Endometrium (tissue), 2 donors: Measurements from ENCODE around the gene MRPS22.
A peak's percentile ranks its signal among the peaks of the same experiment; 100 is the strongest.
"Not testable (repeated sequence)": the region's sequence is repeated elsewhere in the genome, so short reads cannot be mapped to it uniquely, and the experiment has no call there.

ENCODE experiments used
- FAIRE-seq: peaks from 2 replicates; lab custom pipeline; 2012; peaks lifted over from hg19 to GRCh38; lab: Jason Lieb, UNC
- donor health status: control.
- donor health status: control.

The MRPS22 gene

DNA sequence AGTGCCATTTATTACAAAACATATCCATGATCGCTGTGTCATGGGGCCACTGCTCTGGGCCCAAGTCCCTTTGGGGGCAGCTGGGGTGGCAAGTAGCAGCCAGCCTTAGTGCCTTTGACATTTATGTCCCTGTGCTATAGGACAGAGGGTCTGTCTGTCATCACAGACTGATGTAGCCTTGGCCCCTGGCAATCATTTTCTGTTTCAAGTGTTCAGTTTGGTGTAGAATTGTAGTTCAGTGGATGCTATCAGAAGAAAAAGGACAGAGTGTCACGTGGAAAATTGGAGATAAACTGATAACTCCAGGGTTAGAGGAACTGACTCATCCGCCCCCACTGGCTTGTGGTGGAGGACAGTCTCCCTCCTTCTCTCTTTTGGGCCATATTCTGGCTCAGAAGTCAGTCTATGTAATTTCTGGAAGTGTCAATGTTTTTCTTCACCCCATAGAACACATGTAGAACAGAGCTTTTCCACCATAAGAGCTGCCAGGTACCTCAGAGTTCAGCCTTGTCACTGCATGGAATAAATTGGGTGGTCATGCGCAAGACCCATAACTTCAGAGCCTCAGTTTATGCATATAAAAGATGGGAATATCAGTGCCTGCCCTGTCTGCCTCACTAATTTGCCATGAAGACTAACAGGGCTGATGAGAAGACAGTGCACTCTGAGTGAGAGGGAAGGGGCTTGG lies 4.5 kb upstream of the MRPS22 start:
- FAIRE-seq: no peak

DNA sequence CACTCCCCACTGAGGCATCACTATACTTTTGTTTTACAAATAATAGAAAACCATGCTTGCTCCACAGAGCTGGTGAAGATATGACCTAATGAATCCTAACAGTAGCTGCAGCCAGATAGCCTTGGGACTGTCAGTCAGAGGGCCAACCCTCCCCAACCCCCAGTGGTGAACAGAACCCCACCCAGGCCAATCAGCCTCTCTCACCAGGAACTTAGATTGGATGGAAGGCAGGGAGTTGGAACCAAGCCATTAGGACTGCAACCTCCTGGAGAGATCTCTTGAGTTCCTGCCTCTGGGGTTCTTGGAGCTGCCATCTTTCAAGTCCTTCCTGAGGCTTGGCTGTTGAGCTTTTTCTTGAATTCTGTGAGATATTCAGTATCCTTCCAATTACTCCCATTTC lies 3.0 kb upstream of the MRPS22 start:
- no peak for FAIRE-seq

DNA sequence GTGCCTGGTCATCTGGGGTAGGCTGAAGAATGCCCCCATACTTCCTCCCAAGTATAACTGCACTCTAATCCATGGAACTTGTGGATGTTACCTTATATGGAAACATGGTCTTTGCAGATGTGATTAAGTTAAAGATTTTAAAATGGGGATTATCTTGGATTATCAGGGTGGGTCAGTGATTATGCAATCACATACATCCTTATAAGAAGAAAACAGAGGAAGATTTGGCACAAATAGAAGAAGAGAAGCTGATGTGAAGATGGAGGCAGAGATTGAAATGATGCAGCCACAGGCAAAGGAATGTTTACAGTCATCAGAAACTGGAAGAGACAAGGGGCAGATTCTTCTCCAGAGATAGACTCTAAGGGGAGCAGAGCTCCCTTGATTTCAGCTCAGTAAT lies 1.8 kb upstream of the MRPS22 start:
- no peak for FAIRE-seq

DNA sequence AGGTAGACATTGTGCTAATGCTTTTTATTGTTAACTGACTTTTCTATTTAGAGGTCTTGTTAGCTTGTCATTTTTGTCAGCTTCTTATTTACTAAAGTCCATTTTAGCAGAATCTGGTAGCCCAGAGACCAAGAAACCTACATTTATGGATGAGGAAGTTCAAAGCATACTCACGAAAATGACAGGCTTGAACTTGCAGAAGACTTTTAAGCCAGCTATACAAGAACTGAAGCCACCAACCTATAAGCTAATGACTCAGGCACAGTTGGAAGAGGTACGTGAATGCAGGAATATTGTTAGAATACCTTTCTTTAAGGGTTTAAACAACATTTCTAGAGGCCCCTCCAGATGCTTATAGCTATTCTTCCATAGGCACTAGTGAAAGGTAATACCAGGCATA lies 3.0 kb downstream of the MRPS22 start:
- no peak for FAIRE-seq

DNA sequence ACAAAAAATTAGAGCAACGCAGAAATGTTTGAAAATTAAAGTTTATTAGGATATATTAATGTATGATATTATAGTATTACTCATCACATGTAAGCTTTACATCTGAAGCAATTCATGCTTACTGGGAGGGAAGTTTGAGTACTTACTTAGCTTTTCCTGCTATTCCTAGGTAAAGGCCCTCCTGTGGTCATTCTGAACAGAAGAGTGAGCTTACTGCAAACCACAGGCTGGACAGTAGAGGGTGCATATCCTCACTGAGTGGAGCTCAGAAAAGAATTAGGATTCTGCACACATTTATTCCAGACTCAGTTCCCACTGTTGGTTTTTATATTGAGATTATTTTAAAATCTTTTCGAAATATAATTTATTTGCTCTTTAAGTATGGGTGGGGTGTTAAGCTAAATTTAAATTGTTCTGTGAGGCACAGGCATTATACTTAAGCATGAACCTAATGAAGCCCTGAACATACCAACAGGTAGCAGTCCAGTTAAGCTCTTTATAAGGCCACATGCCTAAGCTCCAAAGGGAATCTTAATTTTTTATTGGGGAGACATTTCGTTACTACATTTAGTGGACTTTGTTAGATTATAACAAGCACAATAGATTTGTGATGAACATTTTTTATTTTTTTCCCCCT lies 10.2 kb downstream of the MRPS22 start:
- peak; percentile 70 for FAIRE-seq

DNA sequence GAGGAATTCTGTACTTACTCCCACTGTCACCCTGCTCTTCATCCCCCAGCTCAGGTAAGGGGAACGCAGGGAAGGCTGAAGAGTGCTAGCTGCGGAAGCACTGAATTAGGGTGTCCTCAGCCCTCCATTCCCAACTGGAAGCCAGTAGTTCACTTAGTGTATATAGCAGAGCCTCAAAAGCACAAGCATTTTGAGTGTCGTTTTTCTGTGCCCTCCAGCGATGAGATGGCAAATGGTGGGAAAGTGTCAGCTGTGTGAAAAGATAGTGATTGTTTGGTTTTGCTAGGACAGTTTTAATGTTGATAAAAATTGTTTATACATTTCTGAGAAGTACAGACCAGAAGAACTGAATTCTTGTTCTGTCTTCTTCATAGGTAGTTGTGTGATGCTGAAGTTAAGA lies 10.8 kb downstream of the MRPS22 start:
- no peak for FAIRE-seq

DNA sequence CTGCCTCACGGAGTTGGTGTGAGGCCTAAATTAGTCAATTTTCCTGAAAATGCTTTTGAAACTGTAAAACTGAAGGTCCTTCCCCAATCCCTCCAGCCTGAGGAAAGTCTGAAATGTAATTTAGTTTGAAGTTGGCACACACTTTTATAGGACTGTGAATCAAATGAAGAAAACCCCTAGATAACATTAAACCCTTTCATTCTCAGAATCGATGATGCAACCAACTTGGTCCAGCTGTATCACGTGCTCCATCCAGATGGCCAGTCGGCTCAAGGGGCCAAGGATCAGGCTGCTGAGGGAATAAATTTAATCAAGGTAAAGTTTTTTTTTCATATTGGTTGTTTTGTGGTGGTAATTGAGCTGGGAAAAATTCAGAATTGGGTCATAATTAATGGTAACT lies 11.7 kb downstream of the MRPS22 start:
- FAIRE-seq: no peak

DNA sequence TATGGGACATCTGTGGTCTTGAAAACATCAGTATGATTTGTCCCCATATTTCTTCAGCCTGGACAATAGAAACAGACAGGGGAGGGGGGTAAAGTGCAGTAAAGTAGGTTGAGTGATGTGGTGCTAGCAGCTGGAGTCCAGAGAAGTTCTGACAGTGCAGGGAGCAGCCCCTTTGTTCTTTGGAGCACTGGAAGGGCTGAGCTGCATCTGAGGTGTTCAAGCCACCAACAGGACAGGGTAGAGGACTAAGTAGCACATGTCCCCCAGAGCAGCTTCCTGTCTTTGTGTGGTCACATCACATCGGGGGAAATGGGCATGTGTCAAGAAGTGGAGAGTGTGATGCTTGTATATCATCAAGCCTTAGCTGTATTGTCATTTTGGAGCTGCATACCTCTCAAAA lies 12.1 kb downstream of the MRPS22 start:
- no peak for FAIRE-seq

DNA sequence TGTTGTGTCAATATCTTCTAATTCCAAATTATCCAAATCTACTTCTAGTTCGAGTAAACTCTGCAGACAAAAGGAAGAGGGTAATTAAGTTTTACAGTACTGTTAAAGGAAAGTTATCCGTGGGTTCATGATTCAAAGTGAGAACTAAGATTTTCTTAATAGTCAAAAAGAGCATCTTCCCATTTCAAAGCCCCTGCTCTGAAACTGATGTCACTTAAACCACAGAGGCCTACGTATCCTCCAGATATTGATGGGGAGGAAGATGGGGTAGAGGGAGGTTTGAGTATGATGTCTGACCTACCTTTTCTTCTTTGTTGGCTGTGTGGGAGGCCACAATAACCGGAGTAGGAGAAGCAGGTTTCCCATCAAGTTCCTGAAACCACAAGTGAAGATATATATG lies 14.1 kb downstream of the MRPS22 start:
- FAIRE-seq: no peak

DNA sequence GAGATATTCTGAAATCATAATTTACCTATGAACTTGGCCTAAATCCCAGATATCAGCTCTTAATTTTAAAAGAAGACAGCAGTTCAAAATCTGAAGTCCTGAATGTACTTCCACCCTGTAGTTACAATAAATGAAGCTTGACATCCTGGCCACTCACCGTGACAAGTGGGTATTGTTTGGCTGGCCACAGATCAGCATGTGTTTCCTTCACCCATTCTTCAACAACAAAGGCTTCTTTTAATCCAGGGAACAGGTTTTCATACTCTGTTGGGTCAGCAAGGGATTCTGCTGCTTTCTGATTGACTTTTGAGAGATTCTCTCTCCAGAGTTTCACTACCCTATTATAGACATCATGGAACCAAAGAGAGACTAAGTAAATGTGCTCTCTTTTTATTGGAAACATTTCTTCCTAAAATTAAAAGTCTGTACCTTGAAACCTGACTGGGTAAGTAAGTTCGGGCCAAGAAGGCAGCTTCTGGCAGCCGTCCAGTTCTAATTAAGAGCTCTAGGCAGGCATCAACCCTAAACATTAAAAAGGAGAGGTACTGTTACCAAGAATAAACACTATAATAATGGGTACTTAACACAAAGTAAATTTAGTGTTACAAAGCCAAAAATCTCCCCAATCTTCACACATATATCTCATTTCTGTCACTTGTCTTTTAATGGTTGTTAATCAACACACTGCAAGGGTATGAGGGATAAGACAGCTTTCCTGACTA lies 15.2 kb downstream of the MRPS22 start:
- no peak for FAIRE-seq

DNA sequence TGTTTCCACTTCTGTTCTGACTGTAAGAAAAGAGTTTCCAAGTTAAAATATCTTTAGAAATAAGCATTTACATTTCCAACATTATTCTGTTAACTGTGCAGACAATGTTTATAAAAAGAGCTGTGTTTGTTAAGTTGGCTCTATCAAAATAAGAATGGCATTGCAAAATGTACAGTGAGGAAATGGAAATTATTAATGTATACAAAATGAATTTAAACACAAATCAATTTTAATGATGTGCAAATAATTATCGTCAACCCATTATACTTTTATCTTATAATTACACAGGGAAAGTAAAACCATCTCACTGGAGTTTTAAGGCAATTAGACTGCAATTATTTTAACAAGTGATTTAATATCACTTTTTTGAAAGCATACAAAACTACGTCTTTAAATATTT lies 17.5 kb downstream of the MRPS22 start:
- no peak for FAIRE-seq

DNA sequence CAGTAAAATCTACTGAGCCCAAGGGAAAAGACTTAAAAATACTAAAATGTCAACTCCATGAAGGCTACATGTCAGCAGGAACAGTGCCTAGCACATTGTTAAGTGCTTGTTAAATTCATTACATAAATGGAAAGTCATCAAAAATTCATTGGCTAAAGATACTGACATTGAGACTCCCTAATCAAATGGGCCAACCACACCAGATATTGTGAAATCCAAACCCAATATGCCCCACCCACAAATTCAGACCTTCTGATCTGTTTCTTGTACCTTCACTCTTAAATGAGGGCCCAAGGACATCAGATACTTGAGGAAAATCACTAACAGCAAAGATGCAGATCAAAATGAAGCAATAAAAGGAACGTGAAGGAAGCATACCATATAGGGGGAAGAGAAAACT lies 20.7 kb downstream of the MRPS22 start:
- no peak for FAIRE-seq

DNA sequence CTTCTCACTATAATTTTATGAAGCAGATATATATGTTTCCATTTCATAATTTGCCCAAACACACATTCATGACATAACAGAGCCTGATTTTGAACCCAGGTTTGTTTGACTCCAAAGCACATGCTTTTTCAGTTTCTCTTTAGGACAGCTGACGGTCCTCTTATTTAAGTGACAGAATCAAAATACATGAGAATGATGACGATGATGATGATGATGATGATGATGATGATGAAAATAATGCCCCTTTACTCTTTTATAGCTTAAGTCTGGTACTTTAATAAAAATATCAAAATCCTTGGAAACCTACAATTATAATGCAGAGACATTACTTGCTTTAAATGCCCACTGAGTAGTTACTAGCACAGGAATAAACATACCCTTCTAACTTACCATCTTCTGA lies 30.3 kb downstream of the MRPS22 start:
- FAIRE-seq: no peak

DNA sequence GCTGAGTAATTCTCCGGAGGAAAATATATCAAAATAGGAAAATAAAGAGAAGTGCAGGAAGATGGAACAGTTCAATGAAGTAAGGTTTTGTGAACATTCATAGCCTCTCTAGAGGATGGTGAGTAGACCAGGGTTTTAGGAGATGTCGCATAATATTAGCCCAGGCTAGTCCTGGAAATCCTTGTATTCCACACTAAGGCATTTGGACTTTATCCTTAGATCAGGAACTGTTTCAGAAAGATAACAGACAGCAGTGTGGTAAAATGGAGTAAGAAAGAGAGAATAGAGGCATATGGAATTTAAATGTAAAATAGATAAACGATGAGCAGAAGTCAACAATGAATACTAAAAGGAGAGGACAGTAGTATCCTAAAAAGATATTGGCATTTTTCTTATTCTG lies 33.6 kb downstream of the MRPS22 start:
- FAIRE-seq: no peak

DNA sequence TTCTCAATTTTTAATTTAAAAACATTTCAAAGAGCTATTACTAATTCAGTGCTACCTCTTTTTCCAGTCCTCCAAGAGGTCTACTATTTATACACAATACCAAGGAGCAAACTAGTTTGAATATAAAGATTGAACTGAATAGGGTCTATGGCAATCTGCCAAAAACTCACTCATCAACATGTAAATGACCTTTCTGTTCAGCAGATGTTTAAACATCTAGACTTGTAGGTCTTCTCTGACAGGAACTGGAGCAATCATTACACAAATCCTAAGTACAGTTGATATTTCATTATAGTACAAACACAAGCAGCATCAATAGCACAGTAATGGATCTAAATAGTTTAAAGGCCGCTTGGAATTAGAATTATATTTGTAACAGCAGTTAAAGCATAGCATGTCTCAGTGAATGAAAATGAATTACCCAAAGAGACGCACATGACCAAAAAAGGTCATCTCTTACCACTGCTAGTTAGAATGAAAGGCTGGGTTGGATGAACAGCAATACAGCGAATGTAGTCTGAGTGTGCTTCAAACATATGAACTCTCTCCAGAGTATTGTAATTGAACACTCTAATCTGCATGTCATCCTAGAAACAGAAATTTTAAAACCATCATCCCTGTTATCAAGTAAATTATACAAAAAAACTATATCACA lies 34.9 kb downstream of the MRPS22 start:
- no peak for FAIRE-seq

DNA sequence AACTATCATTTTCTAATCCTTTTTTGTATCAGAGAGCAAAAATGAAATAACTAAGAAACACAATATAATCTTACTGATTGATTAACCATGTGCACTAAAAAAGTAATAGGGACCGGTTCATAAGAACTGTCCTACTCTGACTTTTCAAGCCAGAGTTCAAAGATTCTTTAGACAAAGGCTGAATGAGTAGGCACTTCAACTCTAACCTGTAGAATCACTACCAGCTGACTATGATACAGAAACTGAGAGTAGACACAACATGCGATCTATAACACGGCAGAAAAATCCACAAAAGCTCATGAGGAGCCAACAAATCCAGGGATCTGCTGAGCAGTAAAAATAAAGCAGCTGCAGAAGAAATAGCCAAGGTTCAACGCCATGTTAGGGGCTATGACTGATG lies 36.8 kb downstream of the MRPS22 start:
- no peak for FAIRE-seq

DNA sequence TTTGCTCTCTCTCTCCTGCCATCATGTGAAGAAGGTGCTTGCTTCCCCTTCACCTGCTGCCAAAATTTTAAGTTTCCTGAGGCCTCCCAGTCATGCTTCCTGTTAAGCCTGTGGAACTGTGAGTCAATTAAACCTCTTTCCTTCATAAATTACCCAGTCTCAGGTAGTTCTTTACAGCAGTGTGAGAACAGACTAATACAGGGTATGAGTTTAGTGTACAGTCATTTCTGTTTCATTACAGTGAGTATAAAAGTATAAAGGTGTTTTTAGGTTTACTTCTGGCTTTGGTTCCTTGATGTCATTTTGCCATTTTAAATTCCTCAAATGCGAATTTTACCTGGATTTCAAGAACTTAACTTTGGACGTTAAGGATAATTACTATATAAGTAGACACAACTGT lies 38.5 kb downstream of the MRPS22 start:
- FAIRE-seq: not testable (repeated sequence)

DNA sequence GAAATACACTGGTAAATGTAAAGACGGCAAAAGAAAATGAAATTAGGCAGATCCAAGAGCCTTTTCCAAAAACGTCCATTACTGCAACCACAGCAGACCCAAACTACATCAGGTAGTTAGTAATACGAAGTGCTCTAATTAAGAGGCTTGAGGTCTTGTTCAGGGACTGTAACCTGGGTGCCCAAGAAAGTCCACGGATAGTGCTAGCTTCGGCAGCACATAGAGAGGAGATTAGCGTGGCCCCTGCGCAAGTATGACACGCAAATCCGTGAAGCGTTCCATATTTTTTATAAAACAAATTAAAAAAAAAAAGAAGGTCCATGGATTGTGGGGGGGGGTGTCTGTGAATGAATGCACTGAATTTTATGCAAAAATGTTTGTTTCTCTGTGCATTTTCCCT lies 44.3 kb downstream of the MRPS22 start:
- FAIRE-seq: no peak

DNA sequence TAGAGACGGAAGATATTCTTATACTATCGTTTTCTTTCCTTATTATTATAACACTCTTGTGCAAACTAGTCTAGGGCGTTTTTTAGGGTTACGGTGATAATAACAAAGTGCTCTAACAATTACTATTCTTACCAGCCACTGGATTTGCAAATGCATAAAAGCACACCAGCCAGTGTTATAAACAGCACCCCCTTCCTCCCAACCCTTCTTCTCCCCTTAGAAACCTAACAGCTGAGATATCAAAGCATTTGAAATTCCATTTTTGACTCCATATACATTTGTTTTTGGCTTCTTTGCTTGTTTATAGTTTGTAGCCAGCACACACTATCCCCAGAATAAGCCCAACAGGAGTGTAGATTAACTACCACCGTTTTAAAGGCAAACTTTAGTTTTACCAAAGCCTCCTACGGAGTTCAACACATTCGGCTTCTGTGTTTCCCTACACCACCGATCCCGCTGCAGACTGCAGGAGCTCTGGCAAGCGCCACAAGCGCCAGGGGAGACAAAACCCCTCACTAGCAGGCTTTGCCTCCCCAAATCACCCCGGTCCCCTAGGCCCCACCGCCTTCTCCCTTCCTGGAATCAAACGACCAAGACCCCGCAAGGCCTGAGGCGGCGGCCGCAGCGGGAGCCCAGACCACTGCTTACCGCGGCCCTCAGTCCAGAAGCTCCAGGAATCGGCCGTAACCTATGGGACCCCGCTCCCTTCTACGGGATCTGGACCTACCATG lies 45.2 kb downstream of the MRPS22 start:
- no peak for FAIRE-seq

DNA sequence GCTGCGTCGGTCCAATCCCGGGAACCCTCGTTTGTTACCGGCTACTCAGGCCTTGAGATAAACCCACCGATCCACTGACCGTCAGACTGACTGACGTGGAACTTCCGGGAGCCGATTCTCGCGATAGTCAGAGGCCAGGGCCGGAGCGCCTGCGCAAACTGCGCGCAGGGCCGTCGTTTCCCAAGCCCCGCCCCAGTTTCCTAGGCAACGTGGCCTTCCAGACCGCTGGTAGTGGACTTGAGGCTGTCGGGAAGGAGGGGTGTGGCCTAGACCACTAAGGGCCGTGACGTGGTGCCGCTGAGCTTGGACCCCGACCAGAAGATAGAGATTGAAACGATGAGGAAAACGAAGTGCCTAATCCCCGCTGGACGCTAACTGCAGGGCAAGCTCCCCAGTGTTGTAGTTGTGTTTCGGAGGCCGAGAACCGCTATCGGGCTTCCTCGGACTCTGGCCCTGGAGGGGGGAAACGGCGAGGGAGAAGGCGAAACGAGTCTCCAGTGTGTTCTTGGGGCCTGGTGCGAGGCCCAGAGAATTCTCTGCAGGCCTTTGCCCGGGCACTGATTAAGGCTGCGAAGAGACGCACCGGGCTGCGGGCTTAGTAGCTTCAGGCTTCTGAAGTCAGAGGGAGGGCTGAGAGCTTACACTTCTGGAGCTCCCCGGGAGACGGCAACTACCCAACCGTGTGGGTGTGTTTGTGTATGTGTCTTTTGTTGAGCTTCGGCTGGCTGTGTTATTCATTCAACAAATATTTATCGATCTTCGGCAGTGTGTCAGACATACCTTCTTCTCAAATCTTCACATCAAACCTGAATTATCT lies 45.9 kb downstream of the MRPS22 start, which contains the start of gene COPB2:
TSS of gene COPB2 (minus strand) at position 96 of the 817 bp plus-strand sequence. CDS start 97 bp downstream, outside the sequence.
- peak; percentile 96 for FAIRE-seq

DNA sequence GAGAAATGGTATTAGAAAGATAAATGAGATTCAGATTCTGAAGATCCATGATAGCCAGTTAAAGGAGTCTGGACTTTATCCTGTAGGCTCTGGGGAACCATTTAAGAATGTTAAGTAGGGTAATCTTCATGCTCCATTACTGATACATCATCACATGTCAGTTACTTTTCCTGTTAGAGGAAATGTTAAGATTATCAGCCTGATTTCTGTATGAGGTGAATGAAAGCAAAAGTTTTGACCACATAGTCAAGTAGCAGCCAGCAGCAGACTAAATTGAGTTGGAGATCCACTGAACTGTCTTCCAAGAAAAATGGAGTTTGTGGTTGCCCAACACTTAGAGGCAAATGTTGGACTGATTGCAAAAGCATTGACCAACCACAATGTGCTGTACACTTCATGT lies 50.3 kb downstream of the MRPS22 start:
- no peak for FAIRE-seq
